Neural progenitor cell (in vitro differentiated cells): ENCODE data around the gene HAAO. TPM values are rescaled to one million over a fixed set of nuclear protein-coding genes. Genes with fewer than 3 reads are reported as not detected.

ENCODE experiments used
- DNase-seq: peaks from one replicate; pipeline ENCODE4 v3.0.0-alpha.2; 2016; ENCODE audit warnings: low spot score
- H2AFZ ChIP-seq: fragments of 200-600 bp; sonication (generic); replicated peaks from 2 replicates; pipeline ENCODE4 v1.6.1; 2016; ENCODE audit warnings: antibody characterized with exemption
- H3F3A ChIP-seq: fragments of 200-600 bp; sonication (generic); 2 replicates; pipeline ENCODE4 v1.6.1; 2016; ENCODE audit warnings: antibody characterized with exemption, low read depth
- H3K27ac ChIP-seq: fragments of 200-600 bp; sonication (generic); 2 replicates; pipeline ENCODE4 v1.5.1; 2016; ENCODE audit warnings: mild to moderate bottlenecking
- H3K27me3 ChIP-seq: fragments of 200-600 bp; sonication (generic); 2 replicates; pipeline ENCODE4 v1.6.1; 2016; ENCODE audit warnings: mild to moderate bottlenecking, moderate library complexity
- H3K36me3 ChIP-seq: fragments of 200-600 bp; sonication (generic); 2 replicates; pipeline ENCODE4 v1.5.1; 2016
- H3K4me1 ChIP-seq: fragments of 200-600 bp; sonication (generic); 2 replicates; pipeline ENCODE4 v1.6.1; 2016; ENCODE audit warnings: mixed run types
- H3K4me2 ChIP-seq: fragments of 200-600 bp; sonication (generic); 2 replicates; pipeline ENCODE4 v1.6.1; 2016
- H3K4me3 ChIP-seq: fragments of 200-600 bp; sonication (generic); 2 replicates; pipeline ENCODE4 v1.5.1; 2016
- H3K79me2 ChIP-seq: fragments of 200-600 bp; sonication (generic); 2 replicates; pipeline ENCODE4 v1.6.1; 2016; ENCODE audit warnings: low read depth
- H3K9ac ChIP-seq: fragments of 200-600 bp; sonication (generic); 2 replicates; pipeline ENCODE4 v1.6.1; 2016
- H3K9me3 ChIP-seq: fragments of 200-600 bp; sonication (generic); 2 replicates; pipeline ENCODE4 v1.5.1; 2016; ENCODE audit warnings: low read depth
- H4K20me1 ChIP-seq: fragments of 200-600 bp; sonication (generic); 2 replicates; pipeline ENCODE4 v1.6.1; 2016; ENCODE audit warnings: low read depth
- H3K27ac Mint-ChIP-seq: 3 replicates; pipeline ENCODE4 v1.8.0; 2021; ENCODE audit warnings: mixed read lengths
- H3K27me3 Mint-ChIP-seq: 2 replicates; pipeline ENCODE4 v1.8.0; 2022; ENCODE audit warnings: low read depth, mild to moderate bottlenecking, inconsistent platforms, moderate library complexity, mixed read lengths; ENCODE audit not compliant: insufficient read depth
- H3K36me3 Mint-ChIP-seq: 3 replicates; pipeline ENCODE4 v1.8.0; 2021; ENCODE audit warnings: mixed read lengths
- H3K4me1 Mint-ChIP-seq: 3 replicates; pipeline ENCODE4 v1.8.0; 2021; ENCODE audit warnings: mixed read lengths
- H3K4me3 Mint-ChIP-seq: 3 replicates; pipeline ENCODE4 v1.8.0; 2021; ENCODE audit warnings: mild to moderate bottlenecking, moderate library complexity, mixed read lengths
- H3K9me3 Mint-ChIP-seq: 3 replicates; pipeline ENCODE4 v1.8.0; 2020; ENCODE audit warnings: mixed read lengths
- EZH2 ChIP-seq: fragments of 200-600 bp; sonication (generic); IDR thresholded peaks from 2 replicates; pipeline ENCODE4 v1.6.1; 2017; ENCODE audit warnings: antibody characterized with exemption, mild to moderate bottlenecking, moderate library complexity
- EZH2phosphoT487 ChIP-seq: fragments of 200-600 bp; sonication (generic); IDR thresholded peaks from 2 replicates; pipeline ENCODE4 v1.6.1; 2017; ENCODE audit warnings: antibody characterized with exemption
- total RNA-seq: library from RNA; depleted of rRNA; stranded (reverse); fragments of >200 nt; gene quantifications from 2 replicates; pipeline ENCODE4 v1.2.3, GENCODE V29; 2015; ENCODE audit warnings: low replicate concordance
- TF ChIP-seq, protein P1 (sequence below): fragments of 200-600 bp; sonication (generic); IDR thresholded peaks from 2 replicates; pipeline ENCODE4 v1.5.1; 2017; ENCODE audit warnings: antibody characterized with exemption, mild to moderate bottlenecking

The HAAO gene
- total RNA-seq, 1 donor from 2014 or later, result 0.77 TPM

DNA sequence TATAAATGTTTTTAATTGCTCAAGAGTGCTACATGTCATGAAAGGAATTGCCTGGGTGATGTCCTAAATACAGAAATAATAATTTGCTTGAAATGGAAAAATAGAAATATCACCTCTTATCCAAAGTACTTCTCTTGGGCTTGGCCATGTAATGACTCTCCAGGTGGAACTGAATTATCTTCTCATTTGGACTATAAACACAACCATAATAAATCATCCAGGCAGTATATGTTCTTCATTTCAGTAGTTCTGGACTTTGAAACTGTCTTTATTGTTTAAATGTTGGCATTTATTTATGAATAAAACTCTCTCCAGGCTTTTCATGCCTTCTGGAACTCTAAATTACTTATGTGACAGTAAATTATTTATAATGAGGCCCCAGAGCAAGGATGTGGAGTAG, 68.9 kb downstream of the HAAO start:
- no peak overlapping the region for H3K4me3 Mint-ChIP-seq
- H3K27me3 ChIP-seq, result no peaks in the 10 kb centered on the region
- no peak overlapping the region for H3K27ac Mint-ChIP-seq
- H3K36me3 Mint-ChIP-seq, result peaks cover 4% of the 10 kb centered on the region
- no peak for DNase-seq
- H3K79me2 ChIP-seq, result no peaks in the 10 kb centered on the region
- no peaks in the 10 kb centered on the region for H3K9me3 ChIP-seq
- H3F3A ChIP-seq, result no peaks in the 10 kb centered on the region
- no peaks in the 10 kb centered on the region for H4K20me1 ChIP-seq
- TF ChIP-seq, protein P1, sequence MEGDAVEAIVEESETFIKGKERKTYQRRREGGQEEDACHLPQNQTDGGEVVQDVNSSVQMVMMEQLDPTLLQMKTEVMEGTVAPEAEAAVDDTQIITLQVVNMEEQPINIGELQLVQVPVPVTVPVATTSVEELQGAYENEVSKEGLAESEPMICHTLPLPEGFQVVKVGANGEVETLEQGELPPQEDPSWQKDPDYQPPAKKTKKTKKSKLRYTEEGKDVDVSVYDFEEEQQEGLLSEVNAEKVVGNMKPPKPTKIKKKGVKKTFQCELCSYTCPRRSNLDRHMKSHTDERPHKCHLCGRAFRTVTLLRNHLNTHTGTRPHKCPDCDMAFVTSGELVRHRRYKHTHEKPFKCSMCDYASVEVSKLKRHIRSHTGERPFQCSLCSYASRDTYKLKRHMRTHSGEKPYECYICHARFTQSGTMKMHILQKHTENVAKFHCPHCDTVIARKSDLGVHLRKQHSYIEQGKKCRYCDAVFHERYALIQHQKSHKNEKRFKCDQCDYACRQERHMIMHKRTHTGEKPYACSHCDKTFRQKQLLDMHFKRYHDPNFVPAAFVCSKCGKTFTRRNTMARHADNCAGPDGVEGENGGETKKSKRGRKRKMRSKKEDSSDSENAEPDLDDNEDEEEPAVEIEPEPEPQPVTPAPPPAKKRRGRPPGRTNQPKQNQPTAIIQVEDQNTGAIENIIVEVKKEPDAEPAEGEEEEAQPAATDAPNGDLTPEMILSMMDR, result no peak
- TF ChIP-seq EZH2phosphoT487 (no peak), EZH2 (no peak)
- H3K36me3 ChIP-seq, result no peaks in the 10 kb centered on the region
- no peaks in the 10 kb centered on the region for H3K9me3 Mint-ChIP-seq
- H3K27me3 Mint-ChIP-seq, result no peaks in the 10 kb centered on the region
- H3K4me2 ChIP-seq, result no peak overlapping the region
- no peak overlapping the region for H3K9ac ChIP-seq
- no peak overlapping the region for H3K4me3 ChIP-seq
- H2AFZ ChIP-seq, result no peak overlapping the region
- H3K27ac ChIP-seq, result no peak overlapping the region
- peaks cover 10% of the 10 kb centered on the region for H3K4me1 ChIP-seq
- peaks cover 11% of the 10 kb centered on the region for H3K4me1 Mint-ChIP-seq

DNA sequence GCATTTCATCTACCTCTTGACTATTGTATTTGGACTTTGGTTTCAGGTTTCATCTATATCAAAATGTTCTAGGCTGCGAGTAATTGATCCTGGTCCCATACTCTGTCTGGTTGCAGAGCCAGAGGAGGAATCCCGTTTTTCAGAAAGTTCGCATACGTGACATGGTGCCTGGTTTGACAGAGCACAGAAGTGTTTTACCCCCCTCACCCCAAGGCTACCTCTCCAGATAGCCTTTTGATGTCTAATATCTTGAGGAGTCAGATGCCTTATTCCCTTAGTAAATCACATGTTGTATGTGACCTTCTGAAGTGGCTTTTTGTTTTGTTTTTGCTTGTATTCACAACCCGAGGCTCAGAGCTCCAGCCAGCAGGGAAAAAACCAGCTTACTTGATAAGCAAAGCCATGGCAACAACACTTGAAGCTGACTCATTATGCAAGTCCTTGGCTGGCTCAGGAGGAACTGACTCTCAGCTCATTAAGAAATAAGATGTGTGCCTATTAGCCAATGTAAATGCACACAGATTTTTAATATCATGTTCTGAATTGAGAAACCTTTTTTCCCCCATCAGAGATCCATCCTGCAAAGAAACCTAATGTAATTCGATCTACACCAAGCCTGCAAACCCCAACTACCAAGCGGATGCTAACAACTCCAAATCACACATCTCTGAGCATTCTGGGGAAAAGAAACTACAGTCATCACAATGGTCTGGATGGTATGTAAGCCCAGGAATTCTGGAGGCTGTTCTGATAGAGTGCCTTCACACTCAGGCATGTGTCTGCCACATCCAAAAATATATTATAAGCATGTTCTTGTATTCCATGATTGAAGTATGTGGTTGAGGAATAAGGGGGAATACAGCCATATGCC, 69.8 kb downstream of the HAAO start:
- no peak overlapping the region for H2AFZ ChIP-seq
- no peak overlapping the region for H3K4me3 ChIP-seq
- Mint-ChIP-seq H3K27me3 (no peaks in the 10 kb centered on the region), H3K27ac (peak overlapping the region; percentile 84), H3K4me1 (peaks cover 11% of the 10 kb centered on the region), H3K4me3 (peak overlapping the region; percentile 2), H3K36me3 (peaks cover 4% of the 10 kb centered on the region), H3K9me3 (no peaks in the 10 kb centered on the region)
- no peaks in the 10 kb centered on the region for H3K27me3 ChIP-seq
- no peaks in the 10 kb centered on the region for H3K79me2 ChIP-seq
- H3K4me2 ChIP-seq, result no peak overlapping the region
- no peaks in the 10 kb centered on the region for H3K9me3 ChIP-seq
- no peak overlapping the region for H3K9ac ChIP-seq
- H3K27ac ChIP-seq, result no peak overlapping the region
- H4K20me1 ChIP-seq, result no peaks in the 10 kb centered on the region
- H3F3A ChIP-seq, result no peaks in the 10 kb centered on the region
- peak; percentile 37 for DNase-seq
- no peaks in the 10 kb centered on the region for H3K36me3 ChIP-seq
- TF ChIP-seq EZH2phosphoT487 (no peak), EZH2 (no peak)
- TF ChIP-seq, protein P1, result no peak
- peaks cover 10% of the 10 kb centered on the region for H3K4me1 ChIP-seq

DNA sequence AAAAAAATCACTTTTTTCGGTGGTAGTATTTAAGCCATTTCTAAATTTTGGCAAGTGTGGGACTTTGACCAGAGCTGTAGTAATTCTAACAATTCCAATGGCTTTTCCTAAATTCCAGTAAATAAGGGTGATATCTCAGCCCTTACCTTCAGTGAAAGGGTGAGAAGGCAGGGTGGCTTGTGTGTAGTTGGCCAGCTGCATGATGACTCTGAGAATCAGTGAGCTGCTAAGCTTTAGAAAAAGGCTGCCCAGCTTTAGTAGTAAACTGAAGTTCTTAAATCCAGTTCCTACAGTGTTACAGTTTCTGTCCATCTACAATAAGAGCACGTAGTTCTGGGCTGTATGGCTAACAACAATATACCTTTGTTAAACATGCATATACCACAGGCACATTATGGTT, 70.5 kb downstream of the HAAO start:
- Histone ChIP-seq H3K9ac (no peak overlapping the region), H2AFZ (no peak overlapping the region), H3F3A (peaks cover 4% of the 10 kb centered on the region), H4K20me1 (no peaks in the 10 kb centered on the region), H3K27ac (peak overlapping the region; percentile 51), H3K79me2 (no peaks in the 10 kb centered on the region), H3K4me2 (no peak overlapping the region), H3K9me3 (no peaks in the 10 kb centered on the region), H3K36me3 (no peaks in the 10 kb centered on the region), H3K4me1 (peaks cover 10% of the 10 kb centered on the region), H3K27me3 (no peaks in the 10 kb centered on the region), H3K4me3 (no peak overlapping the region)
- H3K36me3 Mint-ChIP-seq, result no peaks in the 10 kb centered on the region
- no peak for TF ChIP-seq EZH2
- no peak for TF ChIP-seq EZH2phosphoT487
- TF ChIP-seq, protein P1, result no peak
- H3K9me3 Mint-ChIP-seq, result no peaks in the 10 kb centered on the region
- no peak for DNase-seq
- no peak overlapping the region for H3K4me3 Mint-ChIP-seq
- H3K27me3 Mint-ChIP-seq, result no peaks in the 10 kb centered on the region
- H3K27ac Mint-ChIP-seq, result no peak overlapping the region
- H3K4me1 Mint-ChIP-seq, result peaks cover 11% of the 10 kb centered on the region

Other genes with a start within 250 kb of the HAAO start
- 94.0 and 117 TPM in 2 replicates for gene MTA3, start 224.0 kb downstream of the HAAO start, total RNA-seq
- gene OXER1, start 28.4 kb downstream of the HAAO start, total RNA-seq, result 0.62 and 0.88 TPM in 2 replicates